K562 (cell line): ENCODE data around the gene DCST1. TPM values are rescaled to one million over a fixed set of nuclear protein-coding genes. Genes with fewer than 3 reads are reported as not detected.

Experiments used
- ATF7 ChIP-seq: fragments of 450-650 bp; IDR thresholded peaks from 2 replicates; pipeline ENCODE4 v1.7.1; 2014; ENCODE audit warnings: mild to moderate bottlenecking, moderate library complexity
- CAMTA2 ChIP-seq: fragments of 250-450 bp; sonication (Bioruptor Pico); conservative IDR thresholded peaks from 2 replicates; pipeline ENCODE4 v1.5.1; 2022
- CBFB ChIP-seq: sonication (generic); formaldehyde crosslinking; IDR thresholded peaks from 2 replicates; pipeline ENCODE4 v1.4.0; 2020; ENCODE audit warnings: mild to moderate bottlenecking, missing genetic modification reagents
- CTBP1 ChIP-seq: fragments of 450-650 bp; IDR thresholded peaks from 2 replicates; pipeline ENCODE4 v1.6.1; 2016; ENCODE audit warnings: borderline replicate concordance
- ELF1 ChIP-seq: fragments of 200-800 bp; sonication (Bioruptor generic); IDR thresholded peaks from 2 replicates; pipeline ENCODE4 v1.6.1; 2016; ENCODE audit warnings: missing genetic modification characterization, missing compliant biosample characterization
- HDGF ChIP-seq: fragments of 450-650 bp; IDR thresholded peaks from 2 replicates; pipeline ENCODE4 v1.6.1; 2016
- MAZ ChIP-seq, 2 experiments: fragments of 450-650 bp in 1 of 2; sonication (generic) in 1 of 2; formaldehyde crosslinking; IDR thresholded peaks in 1 of 2; conservative IDR thresholded peaks in 1 of 2; 2 replicates each; pipeline versions ENCODE4 v1.4.0 to v1.5.0; 2020; ENCODE audit warnings: mild to moderate bottlenecking in 1 of 2, missing genetic modification reagents in 1 of 2
- MEF2D ChIP-seq: conservative IDR thresholded peaks from 2 replicates; pipeline ENCODE4 v1.6.1; 2016; ENCODE audit warnings: low read depth, missing genetic modification characterization, missing compliant biosample characterization
- NCOA6 ChIP-seq: fragments of 450-650 bp; IDR thresholded peaks from 2 replicates; pipeline ENCODE4 v1.6.1; 2017; ENCODE audit warnings: mild to moderate bottlenecking
- PPARD ChIP-seq: fragments of 250-450 bp; sonication (Bioruptor Pico); IDR thresholded peaks from 2 replicates; pipeline ENCODE4 v1.8.0; 2022; ENCODE audit warnings: inconsistent platforms, mild to moderate bottlenecking, moderate library complexity
- SMARCA4 ChIP-seq: fragments of 450-650 bp; IDR thresholded peaks from 2 replicates; pipeline ENCODE4 v1.6.1; 2016
- SP1 ChIP-seq: sonication (generic); formaldehyde crosslinking; IDR thresholded peaks from 2 replicates; pipeline ENCODE4 v1.8.1; 2022; ENCODE audit warnings: mild to moderate bottlenecking, missing genetic modification reagents
- SREBF1 ChIP-seq: fragments of 150-350 bp; IDR thresholded peaks from 2 replicates; pipeline ENCODE4 v1.6.1; 2014; ENCODE audit warnings: antibody characterized with exemption, low read depth, low read length, borderline replicate concordance
- SUPT5H ChIP-seq: fragments of 450-650 bp; IDR thresholded peaks from 2 replicates; pipeline ENCODE4 v1.6.1; 2016
- TAL1 ChIP-seq: fragments of 450-650 bp; IDR thresholded peaks from 2 replicates; pipeline ENCODE4 v1.6.1; 2016; ENCODE audit warnings: mild to moderate bottlenecking
- ZNF184 ChIP-seq: sonication (generic); formaldehyde crosslinking; IDR thresholded peaks from 2 replicates; pipeline ENCODE4 v1.5.0; 2020; ENCODE audit warnings: missing genetic modification reagents
- ZNF354B ChIP-seq: fragments of 250-450 bp; sonication (Bioruptor Pico); IDR thresholded peaks from 2 replicates; pipeline ENCODE4 v1.4.0; 2020
- ZNF717 ChIP-seq: fragments of 250-450 bp; sonication (Bioruptor Pico); IDR thresholded peaks from 2 replicates; pipeline ENCODE4 v1.5.0; 2021
- ZNF778 ChIP-seq: fragments of 450-650 bp; formaldehyde crosslinking; IDR thresholded peaks from 2 replicates; pipeline ENCODE4 v1.4.0; 2020; ENCODE audit warnings: mild to moderate bottlenecking, moderate library complexity
- polyA plus RNA-seq, 8 experiments: library from polyadenylated mRNA; depleted of rRNA in 4 of 8; stranded (reverse) in 5 of 8; unstranded in 3 of 8; fragments of >200 nt; fragmentation: Nextera tagmentation in 2 of 8; fragmentation: Illumina TruSeq in 1 of 8; extraction: Ambion mirVana in 2 of 8; extraction: Trizol in 1 of 8; gene quantifications; 2 replicates each; pipeline versions ENCODE4 v1.2.1 to v1.2.3, GENCODE V29; 2011 to 2014; ENCODE audit warnings: inconsistent platforms in 1 of 8, missing spikeins in 1 of 8
- total RNA-seq, 7 experiments: library from RNA; depleted of rRNA in 6 of 7; stranded (reverse); fragments of >200 nt in 6 of 7; fragmentation: Illumina TruSeq in 2 of 7; extraction: Trizol in 2 of 7; gene quantifications; 2 replicates each; pipeline versions ENCODE4 v1.2.1 to v1.2.3, GENCODE V29; 2011 to 2021; ENCODE audit warnings: low replicate concordance in 1 of 7
- TF ChIP-seq, protein P1 (sequence below): fragments of 250-450 bp; sonication (Bioruptor Pico); IDR thresholded peaks from 2 replicates; pipeline ENCODE4 v1.5.0; 2021
- TF ChIP-seq, protein P2 (sequence below): fragments of 250-450 bp; sonication (Bioruptor Pico); IDR thresholded peaks from 2 replicates; pipeline ENCODE4 v1.8.0; 2021; ENCODE audit warnings: mild to moderate bottlenecking, moderate library complexity
- TF ChIP-seq, protein P3 (sequence below): fragments of 450-650 bp; formaldehyde crosslinking; IDR thresholded peaks from 2 replicates; pipeline ENCODE4 v1.4.0; 2022; ENCODE audit warnings: missing genetic modification characterization
- TF ChIP-seq, protein P4 (sequence below): fragments of 250-450 bp; sonication (Bioruptor Pico); IDR thresholded peaks from 2 replicates; pipeline ENCODE4 v1.5.0; 2020; ENCODE audit warnings: mild to moderate bottlenecking, borderline replicate concordance
- TF ChIP-seq, protein P5 (sequence below): sonication (generic); formaldehyde crosslinking; IDR thresholded peaks from 2 replicates; pipeline ENCODE4 v1.5.0; 2020; ENCODE audit warnings: missing genetic modification reagents

DCST1 gene
- total and polyA plus RNA-seq, 9 of the 15 experiments (the other 6 are each of a cell fraction or from before 2014, with no cell fraction given) = not detected

DNA sequence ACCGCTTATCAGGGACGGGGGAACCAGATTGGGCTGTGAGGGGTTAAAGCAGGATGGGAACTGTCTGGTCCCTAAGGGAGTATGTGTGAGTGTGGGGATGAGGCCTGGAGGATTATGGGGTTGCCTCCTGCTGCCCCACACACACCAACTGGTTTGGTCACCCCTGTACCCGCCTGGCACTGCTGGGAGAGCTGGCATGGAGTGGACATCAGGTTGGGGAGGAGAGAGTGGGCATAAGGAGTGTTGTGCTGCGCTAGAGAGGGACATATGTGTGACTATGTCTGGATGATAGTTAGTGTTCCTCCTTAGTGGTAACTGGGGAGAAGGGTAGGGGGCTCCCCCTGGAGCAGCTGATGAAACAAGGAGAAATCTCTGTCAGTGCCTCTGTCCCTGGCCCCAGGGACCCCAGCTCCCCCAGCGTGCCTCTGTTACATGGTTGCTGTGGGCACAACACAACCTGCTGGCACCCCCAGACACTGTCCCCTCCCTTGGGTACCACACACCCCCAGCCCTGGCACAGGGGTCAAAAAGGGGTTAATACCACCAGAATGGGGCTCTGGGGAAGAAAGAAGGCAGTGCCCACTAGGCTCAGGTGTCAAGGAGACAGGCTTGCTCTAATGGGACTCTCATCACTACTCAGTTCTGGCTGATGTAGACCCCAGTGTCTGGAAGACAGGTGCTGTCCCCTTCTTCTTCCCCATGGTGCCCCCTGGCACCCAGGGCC, 29.1 kb upstream of the DCST1 start (continued):
- TF ChIP-seq, protein P1, sequence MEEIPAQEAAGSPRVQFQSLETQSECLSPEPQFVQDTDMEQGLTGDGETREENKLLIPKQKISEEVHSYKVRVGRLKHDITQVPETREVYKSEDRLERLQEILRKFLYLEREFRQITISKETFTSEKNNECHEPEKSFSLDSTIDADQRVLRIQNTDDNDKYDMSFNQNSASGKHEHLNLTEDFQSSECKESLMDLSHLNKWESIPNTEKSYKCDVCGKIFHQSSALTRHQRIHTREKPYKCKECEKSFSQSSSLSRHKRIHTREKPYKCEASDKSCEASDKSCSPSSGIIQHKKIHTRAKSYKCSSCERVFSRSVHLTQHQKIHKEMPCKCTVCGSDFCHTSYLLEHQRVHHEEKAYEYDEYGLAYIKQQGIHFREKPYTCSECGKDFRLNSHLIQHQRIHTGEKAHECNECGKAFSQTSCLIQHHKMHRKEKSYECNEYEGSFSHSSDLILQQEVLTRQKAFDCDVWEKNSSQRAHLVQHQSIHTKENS (CRISPR knock-in tag) = no peak
- TF ChIP-seq, protein P2, sequence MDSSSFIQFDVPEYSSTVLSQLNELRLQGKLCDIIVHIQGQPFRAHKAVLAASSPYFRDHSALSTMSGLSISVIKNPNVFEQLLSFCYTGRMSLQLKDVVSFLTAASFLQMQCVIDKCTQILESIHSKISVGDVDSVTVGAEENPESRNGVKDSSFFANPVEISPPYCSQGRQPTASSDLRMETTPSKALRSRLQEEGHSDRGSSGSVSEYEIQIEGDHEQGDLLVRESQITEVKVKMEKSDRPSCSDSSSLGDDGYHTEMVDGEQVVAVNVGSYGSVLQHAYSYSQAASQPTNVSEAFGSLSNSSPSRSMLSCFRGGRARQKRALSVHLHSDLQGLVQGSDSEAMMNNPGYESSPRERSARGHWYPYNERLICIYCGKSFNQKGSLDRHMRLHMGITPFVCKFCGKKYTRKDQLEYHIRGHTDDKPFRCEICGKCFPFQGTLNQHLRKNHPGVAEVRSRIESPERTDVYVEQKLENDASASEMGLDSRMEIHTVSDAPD (CRISPR knock-in tag) = no peak
- TF ChIP-seq MEF2D (no peak), ZNF184 (CRISPR knock-in tag) (no peak), SMARCA4 (peak; percentile 49; the same call in 1 of the 2 replicates), HDGF (0 out of 2 replicates have a peak, but pooled peaks have one; percentile 54), MAZ (CRISPR knock-in tag; conservative IDR thresholded peaks at IDR 0.05 in 1 of 2, IDR thresholded peaks at IDR 0.05 in 1 of 2) (peak in 1 of 2 experiments; percentile 49; a peak in 1 of 4 replicates), TAL1 (no peak), SUPT5H (peak; percentile 31; the same call in 1 of the 2 replicates), SREBF1 (no peak), CAMTA2 (CRISPR knock-in tag) (no peak), CBFB (CRISPR knock-in tag) (no peak), NCOA6 (no peak), SP1 (no peak), ATF7 (no peak), ZNF717 (0 out of 2 replicates have a peak, but pooled peaks have one; percentile 39), PPARD (no peak), ZNF778 (CRISPR knock-in tag) (no peak), CTBP1 (peak; percentile 40; the same call in 1 of the 2 replicates), ZNF354B (CRISPR knock-in tag) (no peak), ELF1 (tag) (no peak; the same call in 1 of the 2 replicates)
- TF ChIP-seq, protein P3, sequence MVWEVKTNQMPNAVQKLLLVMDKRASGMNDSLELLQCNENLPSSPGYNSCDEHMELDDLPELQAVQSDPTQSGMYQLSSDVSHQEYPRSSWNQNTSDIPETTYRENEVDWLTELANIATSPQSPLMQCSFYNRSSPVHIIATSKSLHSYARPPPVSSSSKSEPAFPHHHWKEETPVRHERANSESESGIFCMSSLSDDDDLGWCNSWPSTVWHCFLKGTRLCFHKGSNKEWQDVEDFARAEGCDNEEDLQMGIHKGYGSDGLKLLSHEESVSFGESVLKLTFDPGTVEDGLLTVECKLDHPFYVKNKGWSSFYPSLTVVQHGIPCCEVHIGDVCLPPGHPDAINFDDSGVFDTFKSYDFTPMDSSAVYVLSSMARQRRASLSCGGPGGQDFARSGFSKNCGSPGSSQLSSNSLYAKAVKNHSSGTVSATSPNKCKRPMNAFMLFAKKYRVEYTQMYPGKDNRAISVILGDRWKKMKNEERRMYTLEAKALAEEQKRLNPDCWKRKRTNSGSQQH (CRISPR knock-in tag) = peak; percentile 77; the same call in 1 of the 2 replicates
- TF ChIP-seq, protein P4, sequence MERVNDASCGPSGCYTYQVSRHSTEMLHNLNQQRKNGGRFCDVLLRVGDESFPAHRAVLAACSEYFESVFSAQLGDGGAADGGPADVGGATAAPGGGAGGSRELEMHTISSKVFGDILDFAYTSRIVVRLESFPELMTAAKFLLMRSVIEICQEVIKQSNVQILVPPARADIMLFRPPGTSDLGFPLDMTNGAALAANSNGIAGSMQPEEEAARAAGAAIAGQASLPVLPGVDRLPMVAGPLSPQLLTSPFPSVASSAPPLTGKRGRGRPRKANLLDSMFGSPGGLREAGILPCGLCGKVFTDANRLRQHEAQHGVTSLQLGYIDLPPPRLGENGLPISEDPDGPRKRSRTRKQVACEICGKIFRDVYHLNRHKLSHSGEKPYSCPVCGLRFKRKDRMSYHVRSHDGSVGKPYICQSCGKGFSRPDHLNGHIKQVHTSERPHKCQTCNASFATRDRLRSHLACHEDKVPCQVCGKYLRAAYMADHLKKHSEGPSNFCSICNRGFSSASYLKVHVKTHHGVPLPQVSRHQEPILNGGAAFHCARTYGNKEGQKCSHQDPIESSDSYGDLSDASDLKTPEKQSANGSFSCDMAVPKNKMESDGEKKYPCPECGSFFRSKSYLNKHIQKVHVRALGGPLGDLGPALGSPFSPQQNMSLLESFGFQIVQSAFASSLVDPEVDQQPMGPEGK (CRISPR knock-in tag) = 0 out of 2 replicates have a peak, but pooled peaks have one; percentile 15
- TF ChIP-seq, protein P5, sequence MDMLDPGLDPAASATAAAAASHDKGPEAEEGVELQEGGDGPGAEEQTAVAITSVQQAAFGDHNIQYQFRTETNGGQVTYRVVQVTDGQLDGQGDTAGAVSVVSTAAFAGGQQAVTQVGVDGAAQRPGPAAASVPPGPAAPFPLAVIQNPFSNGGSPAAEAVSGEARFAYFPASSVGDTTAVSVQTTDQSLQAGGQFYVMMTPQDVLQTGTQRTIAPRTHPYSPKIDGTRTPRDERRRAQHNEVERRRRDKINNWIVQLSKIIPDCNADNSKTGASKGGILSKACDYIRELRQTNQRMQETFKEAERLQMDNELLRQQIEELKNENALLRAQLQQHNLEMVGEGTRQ = no peak
